ENCODE data around the gene KLRC4. TPM values are rescaled to one million over a fixed set of nuclear protein-coding genes. Genes with fewer than 3 reads are reported as not detected.

KLRC4 gene
- total and polyA plus RNA-seq, 2 experiments from 2014 or later: not detected

DNA sequence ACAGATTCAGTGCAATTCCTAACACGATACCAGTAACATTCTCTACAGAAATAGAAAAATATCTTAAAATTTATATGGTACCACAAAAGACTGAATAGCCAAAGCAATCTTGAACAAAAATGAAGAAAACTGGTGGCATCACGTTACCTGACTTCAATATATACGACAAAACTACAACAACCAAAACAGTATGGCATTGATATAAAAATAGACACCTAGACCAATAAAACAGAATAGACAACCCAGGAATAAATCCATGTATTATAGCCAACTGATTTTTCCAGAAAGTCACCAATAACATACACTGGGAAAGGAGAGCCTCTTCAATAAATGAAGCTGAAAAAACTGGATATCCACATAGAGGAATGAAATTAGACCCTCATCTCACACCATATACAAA, 25.4 kb downstream of the KLRC4 start:
- no peaks in the 10 kb centered on the region for H3K27me3 ChIP-seq (ENCODE audit: insufficient read depth)
- no peak overlapping the region for H3K4me2 ChIP-seq
- H3K9me2 ChIP-seq (ENCODE audit: insufficient read depth): peaks cover 3% of the 10 kb centered on the region
- H3K27ac ChIP-seq (ENCODE audit: low read depth): no peak overlapping the region
- TF ChIP-seq EZH2 (IDR thresholded peaks at IDR 0.05; ENCODE audit: low read depth, unreplicated experiment) (no peak), STAT1 (IDR thresholded peaks at IDR 0.05; ENCODE audit: unreplicated experiment) (no peak), EZH2phosphoT487 (IDR thresholded peaks at IDR 0.05; ENCODE audit: unreplicated experiment) (no peak), ZNF331 (CRISPR knock-in tag; IDR thresholded peaks at IDR 0.05; ENCODE audit: low read depth) (no peak), POLR2AphosphoS5 (IDR thresholded peaks at IDR 0.05; ENCODE audit: low read depth) (no peak), ETS1 (IDR thresholded peaks at IDR 0.05) (no peak), ZNF114 (CRISPR knock-in tag; IDR thresholded peaks at IDR 0.05) (no peak), CREB1 (CRISPR knock-in tag; IDR thresholded peaks at IDR 0.05; ENCODE audit: low read depth) (no peak), CTCF (conservative IDR thresholded peaks at IDR 0.05; ENCODE audit: low read depth in 2 of 2) (no peak), NANOG (IDR thresholded peaks at IDR 0.05; ENCODE audit: borderline replicate concordance) (no peak), JUNB (IDR thresholded peaks at IDR 0.05; ENCODE audit: unreplicated experiment) (no peak)
- TF ChIP-seq, protein P1, sequence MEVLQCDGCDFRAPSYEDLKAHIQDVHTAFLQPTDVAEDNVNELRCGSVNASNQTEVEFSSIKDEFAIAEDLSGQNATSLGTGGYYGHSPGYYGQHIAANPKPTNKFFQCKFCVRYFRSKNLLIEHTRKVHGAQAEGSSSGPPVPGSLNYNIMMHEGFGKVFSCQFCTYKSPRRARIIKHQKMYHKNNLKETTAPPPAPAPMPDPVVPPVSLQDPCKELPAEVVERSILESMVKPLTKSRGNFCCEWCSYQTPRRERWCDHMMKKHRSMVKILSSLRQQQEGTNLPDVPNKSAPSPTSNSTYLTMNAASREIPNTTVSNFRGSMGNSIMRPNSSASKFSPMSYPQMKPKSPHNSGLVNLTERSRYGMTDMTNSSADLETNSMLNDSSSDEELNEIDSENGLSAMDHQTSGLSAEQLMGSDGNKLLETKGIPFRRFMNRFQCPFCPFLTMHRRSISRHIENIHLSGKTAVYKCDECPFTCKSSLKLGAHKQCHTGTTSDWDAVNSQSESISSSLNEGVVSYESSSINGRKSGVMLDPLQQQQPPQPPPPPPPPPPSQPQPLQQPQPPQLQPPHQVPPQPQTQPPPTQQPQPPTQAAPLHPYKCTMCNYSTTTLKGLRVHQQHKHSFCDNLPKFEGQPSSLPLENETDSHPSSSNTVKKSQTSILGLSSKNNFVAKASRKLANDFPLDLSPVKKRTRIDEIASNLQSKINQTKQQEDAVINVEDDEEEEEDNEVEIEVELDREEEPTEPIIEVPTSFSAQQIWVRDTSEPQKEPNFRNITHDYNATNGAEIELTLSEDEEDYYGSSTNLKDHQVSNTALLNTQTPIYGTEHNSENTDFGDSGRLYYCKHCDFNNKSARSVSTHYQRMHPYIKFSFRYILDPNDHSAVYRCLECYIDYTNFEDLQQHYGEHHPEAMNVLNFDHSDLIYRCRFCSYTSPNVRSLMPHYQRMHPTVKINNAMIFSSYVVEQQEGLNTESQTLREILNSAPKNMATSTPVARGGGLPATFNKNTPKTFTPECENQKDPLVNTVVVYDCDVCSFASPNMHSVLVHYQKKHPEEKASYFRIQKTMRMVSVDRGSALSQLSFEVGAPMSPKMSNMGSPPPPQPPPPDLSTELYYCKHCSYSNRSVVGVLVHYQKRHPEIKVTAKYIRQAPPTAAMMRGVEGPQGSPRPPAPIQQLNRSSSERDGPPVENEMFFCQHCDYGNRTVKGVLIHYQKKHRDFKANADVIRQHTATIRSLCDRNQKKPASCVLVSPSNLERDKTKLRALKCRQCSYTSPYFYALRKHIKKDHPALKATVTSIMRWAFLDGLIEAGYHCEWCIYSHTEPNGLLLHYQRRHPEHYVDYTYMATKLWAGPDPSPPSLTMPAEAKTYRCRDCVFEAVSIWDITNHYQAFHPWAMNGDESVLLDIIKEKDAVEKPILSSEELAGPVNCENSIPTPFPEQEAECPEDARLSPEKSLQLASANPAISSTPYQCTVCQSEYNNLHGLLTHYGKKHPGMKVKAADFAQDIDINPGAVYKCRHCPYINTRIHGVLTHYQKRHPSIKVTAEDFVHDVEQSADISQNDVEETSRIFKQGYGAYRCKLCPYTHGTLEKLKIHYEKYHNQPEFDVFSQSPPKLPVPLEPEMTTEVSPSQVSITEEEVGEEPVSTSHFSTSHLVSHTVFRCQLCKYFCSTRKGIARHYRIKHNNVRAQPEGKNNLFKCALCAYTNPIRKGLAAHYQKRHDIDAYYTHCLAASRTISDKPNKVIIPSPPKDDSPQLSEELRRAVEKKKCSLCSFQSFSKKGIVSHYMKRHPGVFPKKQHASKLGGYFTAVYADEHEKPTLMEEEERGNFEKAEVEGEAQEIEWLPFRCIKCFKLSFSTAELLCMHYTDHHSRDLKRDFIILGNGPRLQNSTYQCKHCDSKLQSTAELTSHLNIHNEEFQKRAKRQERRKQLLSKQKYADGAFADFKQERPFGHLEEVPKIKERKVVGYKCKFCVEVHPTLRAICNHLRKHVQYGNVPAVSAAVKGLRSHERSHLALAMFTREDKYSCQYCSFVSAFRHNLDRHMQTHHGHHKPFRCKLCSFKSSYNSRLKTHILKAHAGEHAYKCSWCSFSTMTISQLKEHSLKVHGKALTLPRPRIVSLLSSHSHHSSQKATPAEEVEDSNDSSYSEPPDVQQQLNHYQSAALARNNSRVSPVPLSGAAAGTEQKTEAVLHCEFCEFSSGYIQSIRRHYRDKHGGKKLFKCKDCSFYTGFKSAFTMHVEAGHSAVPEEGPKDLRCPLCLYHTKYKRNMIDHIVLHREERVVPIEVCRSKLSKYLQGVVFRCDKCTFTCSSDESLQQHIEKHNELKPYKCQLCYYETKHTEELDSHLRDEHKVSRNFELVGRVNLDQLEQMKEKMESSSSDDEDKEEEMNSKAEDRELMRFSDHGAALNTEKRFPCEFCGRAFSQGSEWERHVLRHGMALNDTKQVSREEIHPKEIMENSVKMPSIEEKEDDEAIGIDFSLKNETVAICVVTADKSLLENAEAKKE (CRISPR knock-in tag; IDR thresholded peaks at IDR 0.05): no peak
- TF ChIP-seq, protein P2, sequence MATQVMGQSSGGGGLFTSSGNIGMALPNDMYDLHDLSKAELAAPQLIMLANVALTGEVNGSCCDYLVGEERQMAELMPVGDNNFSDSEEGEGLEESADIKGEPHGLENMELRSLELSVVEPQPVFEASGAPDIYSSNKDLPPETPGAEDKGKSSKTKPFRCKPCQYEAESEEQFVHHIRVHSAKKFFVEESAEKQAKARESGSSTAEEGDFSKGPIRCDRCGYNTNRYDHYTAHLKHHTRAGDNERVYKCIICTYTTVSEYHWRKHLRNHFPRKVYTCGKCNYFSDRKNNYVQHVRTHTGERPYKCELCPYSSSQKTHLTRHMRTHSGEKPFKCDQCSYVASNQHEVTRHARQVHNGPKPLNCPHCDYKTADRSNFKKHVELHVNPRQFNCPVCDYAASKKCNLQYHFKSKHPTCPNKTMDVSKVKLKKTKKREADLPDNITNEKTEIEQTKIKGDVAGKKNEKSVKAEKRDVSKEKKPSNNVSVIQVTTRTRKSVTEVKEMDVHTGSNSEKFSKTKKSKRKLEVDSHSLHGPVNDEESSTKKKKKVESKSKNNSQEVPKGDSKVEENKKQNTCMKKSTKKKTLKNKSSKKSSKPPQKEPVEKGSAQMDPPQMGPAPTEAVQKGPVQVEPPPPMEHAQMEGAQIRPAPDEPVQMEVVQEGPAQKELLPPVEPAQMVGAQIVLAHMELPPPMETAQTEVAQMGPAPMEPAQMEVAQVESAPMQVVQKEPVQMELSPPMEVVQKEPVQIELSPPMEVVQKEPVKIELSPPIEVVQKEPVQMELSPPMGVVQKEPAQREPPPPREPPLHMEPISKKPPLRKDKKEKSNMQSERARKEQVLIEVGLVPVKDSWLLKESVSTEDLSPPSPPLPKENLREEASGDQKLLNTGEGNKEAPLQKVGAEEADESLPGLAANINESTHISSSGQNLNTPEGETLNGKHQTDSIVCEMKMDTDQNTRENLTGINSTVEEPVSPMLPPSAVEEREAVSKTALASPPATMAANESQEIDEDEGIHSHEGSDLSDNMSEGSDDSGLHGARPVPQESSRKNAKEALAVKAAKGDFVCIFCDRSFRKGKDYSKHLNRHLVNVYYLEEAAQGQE (IDR thresholded peaks at IDR 0.05; ENCODE audit: unreplicated experiment): no peak
- no peak for DNase-seq (ENCODE audit: low spot score)
- no peak for ATAC-seq
- H4K20me1 ChIP-seq (replicated peaks; ENCODE audit: insufficient read depth): no peaks in the 10 kb centered on the region
- H3K4me1 Mint-ChIP-seq: no peaks in the 10 kb centered on the region
- no peak overlapping the region for H3K4me3 Mint-ChIP-seq
- H2AFZ ChIP-seq: no peak overlapping the region
- no peaks in the 10 kb centered on the region for H3K36me3 ChIP-seq (ENCODE audit: insufficient read depth)
- H3K4me1 ChIP-seq (ENCODE audit: insufficient read depth): no peaks in the 10 kb centered on the region
- H3K4me3 ChIP-seq: no peak overlapping the region
- no peak overlapping the region for H3K27ac Mint-ChIP-seq
- H3F3A ChIP-seq (replicated peaks; ENCODE audit: low read depth): no peaks in the 10 kb centered on the region
- no peaks in the 10 kb centered on the region for H3K27me3 Mint-ChIP-seq (ENCODE audit: insufficient read depth, low read depth, poor library complexity)
- H3K9me3 Mint-ChIP-seq: peaks cover 9% of the 10 kb centered on the region; the same call in 2 of the 3 replicates
- H3K36me3 Mint-ChIP-seq (ENCODE audit: low read depth): peaks cover 3% of the 10 kb centered on the region; the same call in 1 of the 3 replicates
- H3K79me2 ChIP-seq (replicated peaks; ENCODE audit: insufficient read depth): no peaks in the 10 kb centered on the region

Measured in GM23338 (cell line).